T-cell (primary cell): Measurements from ENCODE around the gene CHI3L1. TPM values are rescaled to one million over a fixed set of nuclear protein-coding genes. Genes with fewer than 3 reads are reported as not detected.

Experiments
- ATAC-seq, 4 experiments: fragments of 200-7000 bp in 3 of 4; fragments of 150-1000 bp in 1 of 4; cut with Tn5 transposase; replicated peaks in 1 of 4; 1 replicate in 3 of 4; 2 replicates in 1 of 4; pipeline ENCODE4 v1.10.0; 2021; ENCODE audit warnings: moderate library complexity in 3 of 4, mild to moderate bottlenecking in 2 of 4, moderate number of reproducible peaks in 1 of 4
- CTCF ChIA-PET, 2 donors: fragments of 300-600 bp; sonication (Branson Sonifier 250); formaldehyde crosslinking; loops; one replicate each; lab custom pipeline; 2022; ENCODE audit warnings: antibody characterized with exemption in 2 of 2; lab: Charles Lee
- POLR2A ChIA-PET, 2 donors: fragments of 300-600 bp; sonication (Branson Sonifier 250); formaldehyde crosslinking; loops; one replicate each; lab custom pipeline; 2022; ENCODE audit warnings: antibody characterized with exemption in 2 of 2; lab: Charles Lee
- DNase-seq, 35 experiments: peaks; one replicate each; pipeline versions ENCODE4 v3.0.0 to v3.0.0-alpha.2; 2013 to 2023
- H3K27ac ChIP-seq: one replicate; pipeline ENCODE4 v1.5.1; 2013; ENCODE audit warnings: low read length
- H3K27me3 ChIP-seq, 2 experiments: replicated peaks in 1 of 2; 1 replicate in 1 of 2; 2 replicates in 1 of 2; pipeline versions ENCODE4 v1.6.1 to v1.7.0; 2013; ENCODE audit warnings: low read length in 1 of 2, mixed read lengths in 1 of 2; ENCODE audit not compliant: control insufficient read depth in 2 of 2, insufficient read depth in 2 of 2; ENCODE audit errors: extremely low read depth in 1 of 2
- H3K36me3 ChIP-seq, 2 donors: 1 replicate in 1 of 2; 2 replicates in 1 of 2; pipeline versions ENCODE4 v1.6.1 to v1.7.0; 2013; ENCODE audit warnings: low read length in 1 of 2; ENCODE audit not compliant: control insufficient read depth in 2 of 2, insufficient read depth in 1 of 2; ENCODE audit errors: extremely low read depth in 1 of 2
- H3K4me1 ChIP-seq, 2 experiments: 1 replicate in 1 of 2; 2 replicates in 1 of 2; pipeline versions ENCODE4 v1.6.1 to v1.7.0; 2013; ENCODE audit warnings: low read length in 2 of 2, mixed read lengths in 1 of 2; ENCODE audit not compliant: insufficient read depth in 2 of 2, control insufficient read depth in 1 of 2; ENCODE audit errors: extremely low read depth in 1 of 2
- H3K4me3 ChIP-seq, 2 donors: 1 replicate in 1 of 2; 2 replicates in 1 of 2; pipeline versions ENCODE4 v1.5.1 to v1.7.0; 2013; ENCODE audit warnings: mild to moderate bottlenecking in 2 of 2, low read length in 1 of 2, moderate library complexity in 1 of 2; ENCODE audit not compliant: control insufficient read depth in 1 of 2; ENCODE audit errors: extremely low read depth in 1 of 2
- H3K9me3 ChIP-seq: 2 replicates; pipeline ENCODE4 v1.7.0; 2013
- H3K27ac Mint-ChIP-seq, 2 donors: one replicate each; pipeline ENCODE4 v1.8.0; 2020 to 2021; ENCODE audit warnings: mild to moderate bottlenecking in 2 of 2, mixed read lengths in 2 of 2
- H3K27me3 Mint-ChIP-seq, 2 donors: one replicate each; pipeline ENCODE4 v1.8.0; 2021 to 2022; ENCODE audit warnings: mixed read lengths in 2 of 2
- H3K36me3 Mint-ChIP-seq: one replicate; pipeline ENCODE4 v1.8.0; 2021; ENCODE audit warnings: mixed read lengths
- H3K4me1 Mint-ChIP-seq, 3 donors: one replicate each; pipeline ENCODE4 v1.8.0; 2020 to 2022; ENCODE audit warnings: mixed read lengths in 3 of 3, mild to moderate bottlenecking in 1 of 3
- H3K4me3 Mint-ChIP-seq, 3 donors: one replicate each; pipeline ENCODE4 v1.8.0; 2020 to 2022; ENCODE audit warnings: mild to moderate bottlenecking in 3 of 3, mixed read lengths in 3 of 3, moderate library complexity in 3 of 3
- H3K9me3 Mint-ChIP-seq, 3 donors: one replicate each; pipeline ENCODE4 v1.8.0; 2020 to 2022; ENCODE audit warnings: mixed read lengths in 3 of 3
- WGBS: methylation state at CpG from one replicate; pipeline ENCODE4 v1.1.5; 2013; ENCODE audit warnings: missing lambda C conversion rate; ENCODE audit not compliant: insufficient coverage; 5-methylcytosine and 5-hydroxymethylcytosine counted together
- total RNA-seq, 35 experiments: library from RNA in 6 of 35; stranded (reverse) in 6 of 35; fragments of 120-200 nt in 1 of 35; gene quantifications; one replicate each; pipeline versions ENCODE4 v1.2.1 to v1.2.4 and lab custom pipeline; 2013 to 2026

CHI3L1 gene
- total RNA-seq, 5 donors from 2014 or later (not counting 1 experiment from before 2014, with no cell fraction given): 0.20 to 0.30 TPM; not detected in 3

DNA sequence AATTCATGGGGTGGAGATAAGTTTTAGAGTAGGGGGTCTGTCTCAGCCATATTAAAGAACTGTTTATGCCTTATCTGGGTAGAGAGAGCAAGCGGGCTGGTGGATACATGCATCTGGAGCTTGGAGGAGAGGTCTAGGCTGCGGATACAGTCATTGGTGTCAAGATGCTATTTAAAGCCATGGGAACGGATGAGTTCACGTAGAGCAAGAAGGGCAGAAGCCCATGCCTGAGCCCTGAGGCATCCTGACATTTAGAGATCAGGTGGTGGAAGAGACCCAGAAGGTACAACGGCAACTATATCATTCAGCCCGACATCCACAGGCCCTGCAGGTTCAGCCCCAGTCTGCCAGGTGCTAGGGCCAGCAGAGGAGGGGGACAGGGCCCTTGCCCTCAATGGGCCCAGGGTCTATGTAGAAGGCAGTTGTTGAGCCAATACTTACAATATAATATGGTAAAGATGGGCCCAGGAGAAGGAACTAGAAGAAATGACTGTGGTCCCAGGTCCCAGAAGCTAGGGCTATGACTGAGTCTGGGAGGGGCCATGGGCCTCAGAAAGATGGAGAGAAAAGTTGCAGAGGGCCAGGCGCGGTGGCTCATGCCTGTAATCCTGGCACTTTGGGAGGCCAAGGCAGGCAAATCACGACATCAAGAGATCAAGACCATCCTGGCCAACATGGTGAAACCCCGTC is 15.2 kb upstream of the CHI3L1 start:
- Histone ChIP-seq H3K27me3 (peaks cover 0 to 35% of the 10 kb centered on the region in 2 experiments), H3K36me3 (no peaks in the 10 kb centered on the region), H3K4me1 (no peaks in the 10 kb centered on the region), H3K27ac (no peak overlapping the region), H3K4me3 (no peak overlapping the region), H3K9me3 (no peaks in the 10 kb centered on the region)
- H3K4me1 Mint-ChIP-seq: no peaks in the 10 kb centered on the region
- no peak overlapping the region for H3K4me3 Mint-ChIP-seq
- 66% methylated on average over 9 of the region's 10 CpGs for WGBS
- H3K36me3 Mint-ChIP-seq: no peaks in the 10 kb centered on the region
- ChIA-PET POLR2A (no interaction called here), CTCF (no interaction called here)
- ATAC-seq (no peak), DNase-seq (no peak)
- H3K9me3 Mint-ChIP-seq: no peaks in the 10 kb centered on the region
- H3K27ac Mint-ChIP-seq: no peak overlapping the region
- H3K27me3 Mint-ChIP-seq: peaks cover 12 to 37% of the 10 kb centered on the region in 2 donors

DNA sequence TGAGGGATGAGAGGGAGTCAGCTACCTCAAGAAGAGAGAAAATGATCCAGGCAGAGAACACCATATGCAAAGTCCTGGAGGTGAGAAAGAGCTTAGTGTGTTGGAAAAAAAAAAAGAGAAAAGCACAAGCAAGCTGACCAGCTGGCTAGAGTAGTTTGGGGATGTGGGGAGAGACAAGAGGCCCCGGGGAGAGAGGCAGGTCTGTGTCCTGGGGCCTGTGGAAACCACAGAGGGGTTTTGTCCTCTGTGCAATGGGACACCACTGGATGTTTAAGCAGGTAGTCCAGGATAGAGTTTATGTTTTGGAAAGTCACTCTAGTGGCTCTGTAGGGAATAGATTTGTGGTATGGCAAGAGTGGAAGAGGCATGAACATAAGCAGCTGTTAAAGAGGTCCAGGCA is 14.4 kb upstream of the CHI3L1 start:
- no peak overlapping the region for H3K27ac ChIP-seq
- H3K9me3 Mint-ChIP-seq: no peaks in the 10 kb centered on the region
- DNase-seq (no peak), ATAC-seq (no peak)
- ChIA-PET POLR2A (interaction anchor here in 1 of 2 donors (0.5 kb wide), 1 partner anchor 1550 kb away, joined by 3 read pairs; no protein-coding TSS in a partner anchor), CTCF (no interaction called here)
- H3K27ac Mint-ChIP-seq: no peak overlapping the region
- H3K27me3 ChIP-seq: peaks cover 0 to 33% of the 10 kb centered on the region in 2 experiments
- H3K36me3 ChIP-seq: no peaks in the 10 kb centered on the region
- no peaks in the 10 kb centered on the region for H3K36me3 Mint-ChIP-seq
- H3K4me3 ChIP-seq: no peak overlapping the region
- no peaks in the 10 kb centered on the region for H3K9me3 ChIP-seq
- no peaks in the 10 kb centered on the region for H3K4me1 ChIP-seq
- no peaks in the 10 kb centered on the region for H3K4me1 Mint-ChIP-seq
- WGBS: 42% methylated on average over 1 of the region's 1 CpG
- H3K27me3 Mint-ChIP-seq: peaks cover 12 to 37% of the 10 kb centered on the region in 2 donors
- H3K4me3 Mint-ChIP-seq: no peak overlapping the region

GRCh38 chr1:203199816-203200571 is 13.5 kb upstream of the CHI3L1 start:
- Histone ChIP-seq H3K27ac (no peak overlapping the region), H3K4me3 (no peak overlapping the region), H3K36me3 (no peaks in the 10 kb centered on the region), H3K27me3 (peaks cover 0 to 28% of the 10 kb centered on the region in 2 experiments), H3K4me1 (no peaks in the 10 kb centered on the region), H3K9me3 (no peaks in the 10 kb centered on the region)
- ATAC-seq (no peak), DNase-seq (no peak)
- H3K9me3 Mint-ChIP-seq: no peaks in the 10 kb centered on the region
- no peaks in the 10 kb centered on the region for H3K4me1 Mint-ChIP-seq
- 70% methylated on average over 5 of the region's 8 CpGs for WGBS
- no peak overlapping the region for H3K4me3 Mint-ChIP-seq
- H3K27ac Mint-ChIP-seq: no peak overlapping the region
- ChIA-PET POLR2A (no interaction called here), CTCF (no interaction called here)
- H3K27me3 Mint-ChIP-seq: peaks cover 12 to 37% of the 10 kb centered on the region in 2 donors
- H3K36me3 Mint-ChIP-seq: no peaks in the 10 kb centered on the region

GRCh38 chr1:203199481-203199815 is 12.9 kb upstream of the CHI3L1 start:
- DNase-seq (no peak), ATAC-seq (no peak)
- Mint-ChIP-seq H3K27me3 (peaks cover 12 to 37% of the 10 kb centered on the region in 2 donors), H3K4me1 (no peaks in the 10 kb centered on the region), H3K9me3 (no peaks in the 10 kb centered on the region), H3K4me3 (no peak overlapping the region), H3K36me3 (no peaks in the 10 kb centered on the region), H3K27ac (no peak overlapping the region)
- no peaks in the 10 kb centered on the region for H3K4me1 ChIP-seq
- H3K27ac ChIP-seq: no peak overlapping the region
- 75% methylated on average over 6 of the region's 6 CpGs for WGBS
- H3K4me3 ChIP-seq: no peak overlapping the region
- CTCF ChIA-PET: no interaction called here
- no peaks in the 10 kb centered on the region for H3K36me3 ChIP-seq
- H3K27me3 ChIP-seq: peaks cover 0 to 29% of the 10 kb centered on the region in 2 experiments
- no peaks in the 10 kb centered on the region for H3K9me3 ChIP-seq
- POLR2A ChIA-PET: no interaction called here

- H3K4me1 Mint-ChIP-seq: no peaks in the 10 kb centered on the region
- H3K9me3 Mint-ChIP-seq: no peaks in the 10 kb centered on the region
- Histone ChIP-seq H3K36me3 (no peaks in the 10 kb centered on the region), H3K4me3 (no peak overlapping the region), H3K27ac (no peak overlapping the region), H3K9me3 (no peaks in the 10 kb centered on the region), H3K27me3 (peaks cover 0 to 27% of the 10 kb centered on the region in 2 experiments), H3K4me1 (no peaks in the 10 kb centered on the region)
- H3K4me3 Mint-ChIP-seq: no peak overlapping the region
- CTCF ChIA-PET: no interaction called here
- ATAC-seq (no peak), DNase-seq (no peak)
- WGBS: 60% methylated on average over 2 of the region's 3 CpGs
- H3K36me3 Mint-ChIP-seq: no peaks in the 10 kb centered on the region
- H3K27me3 Mint-ChIP-seq: peaks cover 12 to 37% of the 10 kb centered on the region in 2 donors
- H3K27ac Mint-ChIP-seq: no peak overlapping the region
- POLR2A ChIA-PET: no interaction called here
Measured at GRCh38 chr1:203199002-203199401, 12.5 kb upstream of the CHI3L1 start.

- Mint-ChIP-seq H3K36me3 (no peaks in the 10 kb centered on the region), H3K4me1 (no peaks in the 10 kb centered on the region), H3K9me3 (no peaks in the 10 kb centered on the region), H3K4me3 (no peak overlapping the region), H3K27me3 (peaks cover 12 to 32% of the 10 kb centered on the region in 2 donors), H3K27ac (no peak overlapping the region)
- peaks cover 0 to 23% of the 10 kb centered on the region in 2 experiments for H3K27me3 ChIP-seq
- H3K4me3 ChIP-seq: no peak overlapping the region
- H3K9me3 ChIP-seq: no peaks in the 10 kb centered on the region
- no peak for ATAC-seq
- ChIA-PET POLR2A (no interaction called here), CTCF (interaction anchor here in 1 of 2 donors (0.6 kb wide), 1 partner anchor 430 kb away, joined by 9 read pairs; no protein-coding TSS in a partner anchor)
- DNase-seq: no peak
- no peak overlapping the region for H3K27ac ChIP-seq
- H3K4me1 ChIP-seq: no peaks in the 10 kb centered on the region
- H3K36me3 ChIP-seq: no peaks in the 10 kb centered on the region
- no CpG with 5 or more reads among the region's 3 CpGs for WGBS
Measured at GRCh38 chr1:203197625-203198024, 11.1 kb upstream of the CHI3L1 start.
